NCI-H2196 treated with DMSO at 0.1 percent for 48 hours (cell line): ENCODE measurements around the gene LRP4.
A peak's percentile ranks its signal among the peaks of the same experiment; 100 is the strongest.

Source experiments
- DNase-seq: peaks from one replicate; lab custom pipeline; 2025; ENCODE audit not compliant: unreplicated experiment; lab: John Stamatoyannopoulos, UW

LRP4 gene

GRCh38 chr11:46896719-46897406, 21.5 kb downstream of the LRP4 start:
- no peak for DNase-seq

- peak; percentile 62 for DNase-seq
Measured at GRCh38 chr11:46895821-46896220, 22.5 kb downstream of the LRP4 start.

GRCh38 chr11:46894961-46895360, 23.4 kb downstream of the LRP4 start:
- DNase-seq, result no peak

GRCh38 chr11:46894506-46894905, 23.8 kb downstream of the LRP4 start:
- DNase-seq, result no peak

- no peak for DNase-seq
Measured at GRCh38 chr11:46892838-46893237, 25.5 kb downstream of the LRP4 start.

- no peak for DNase-seq
Measured at GRCh38 chr11:46892109-46892508, 26.2 kb downstream of the LRP4 start.

- no peak for DNase-seq
Measured at GRCh38 chr11:46890665-46891064, 27.7 kb downstream of the LRP4 start.

GRCh38 chr11:46889689-46890475, 28.5 kb downstream of the LRP4 start:
- DNase-seq, result peak; percentile 70

GRCh38 chr11:46889251-46889650, 29.1 kb downstream of the LRP4 start:
- DNase-seq, result no peak

- no peak for DNase-seq
Measured at GRCh38 chr11:46888636-46889035, 29.7 kb downstream of the LRP4 start.

- no peak for DNase-seq
Measured at GRCh38 chr11:46886211-46886610, 32.1 kb downstream of the LRP4 start.

- DNase-seq, result no peak
Measured at GRCh38 chr11:46879056-46879585, 39.2 kb downstream of the LRP4 start.

GRCh38 chr11:46877580-46877979, 40.8 kb downstream of the LRP4 start:
- DNase-seq, result no peak

GRCh38 chr11:46876471-46876870, 41.9 kb downstream of the LRP4 start:
- no peak for DNase-seq

GRCh38 chr11:46874586-46874985, 43.8 kb downstream of the LRP4 start:
- no peak for DNase-seq

GRCh38 chr11:46868912-46869311, 49.4 kb downstream of the LRP4 start:
- DNase-seq, result no peak

GRCh38 chr11:46865340-46865739, 53.0 kb downstream of the LRP4 start:
- no peak for DNase-seq

- no peak for DNase-seq
Measured at GRCh38 chr11:46860218-46860617, 58.1 kb downstream of the LRP4 start.

- no peak for DNase-seq
Measured at GRCh38 chr11:46858920-46859546, 59.3 kb downstream of the LRP4 start.

GRCh38 chr11:46857666-46858065, 60.7 kb downstream of the LRP4 start:
- DNase-seq, result no peak

GRCh38 chr11:46856605-46857343, 61.6 kb downstream of the LRP4 start:
- no peak for DNase-seq
